H1 (cell line): ENCODE data around the gene MOV10L1.

ENCODE experiments used
- CBX5 ChIP-seq: fragments of 300-800, 300-1000 bp; sonication (generic); IDR thresholded peaks from 2 replicates; pipeline ENCODE4 v1.7.1; 2016; ENCODE audit warnings: antibody characterized with exemption, low read length, low read depth
- NRF1 ChIP-seq: IDR thresholded peaks from 2 replicates; pipeline ENCODE4 v1.6.1; 2011; ENCODE audit warnings: mild to moderate bottlenecking, low read depth, low read length, improper control_type of control experiment
- PHF8 ChIP-seq: fragments of 200-600 bp; sonication (generic); conservative IDR thresholded peaks from 2 replicates; pipeline ENCODE4 v1.7.1; 2012; ENCODE audit warnings: low read depth, mild to moderate bottlenecking, inconsistent platforms, low read length, moderate library complexity
- POLR2A ChIP-seq, 2 experiments: IDR thresholded peaks; 1 replicate in 1 of 2; 2 replicates in 1 of 2; pipeline ENCODE4 v1.6.1; 2011; ENCODE audit warnings: low read depth in 2 of 2, low read length in 2 of 2, mild to moderate bottlenecking in 2 of 2; ENCODE audit errors: control extremely low read depth in 1 of 2
- YY1 ChIP-seq: IDR thresholded peaks from 2 replicates; pipeline ENCODE4 v1.6.1; 2011; ENCODE audit warnings: low read depth, mild to moderate bottlenecking, low read length
- TF ChIP-seq, protein P1 (sequence below), 3 experiments: IDR thresholded peaks; 1 replicate in 2 of 3; 2 replicates in 1 of 3; pipeline versions ENCODE4 v1.5.1 to v1.6.1; 2011; ENCODE audit warnings: low read length in 3 of 3, mild to moderate bottlenecking in 3 of 3, inconsistent platforms in 2 of 3, low read depth in 1 of 3, moderate library complexity in 1 of 3; ENCODE audit not compliant: insufficient read depth in 1 of 3; ENCODE audit errors: control extremely low read depth in 1 of 3

DNA sequence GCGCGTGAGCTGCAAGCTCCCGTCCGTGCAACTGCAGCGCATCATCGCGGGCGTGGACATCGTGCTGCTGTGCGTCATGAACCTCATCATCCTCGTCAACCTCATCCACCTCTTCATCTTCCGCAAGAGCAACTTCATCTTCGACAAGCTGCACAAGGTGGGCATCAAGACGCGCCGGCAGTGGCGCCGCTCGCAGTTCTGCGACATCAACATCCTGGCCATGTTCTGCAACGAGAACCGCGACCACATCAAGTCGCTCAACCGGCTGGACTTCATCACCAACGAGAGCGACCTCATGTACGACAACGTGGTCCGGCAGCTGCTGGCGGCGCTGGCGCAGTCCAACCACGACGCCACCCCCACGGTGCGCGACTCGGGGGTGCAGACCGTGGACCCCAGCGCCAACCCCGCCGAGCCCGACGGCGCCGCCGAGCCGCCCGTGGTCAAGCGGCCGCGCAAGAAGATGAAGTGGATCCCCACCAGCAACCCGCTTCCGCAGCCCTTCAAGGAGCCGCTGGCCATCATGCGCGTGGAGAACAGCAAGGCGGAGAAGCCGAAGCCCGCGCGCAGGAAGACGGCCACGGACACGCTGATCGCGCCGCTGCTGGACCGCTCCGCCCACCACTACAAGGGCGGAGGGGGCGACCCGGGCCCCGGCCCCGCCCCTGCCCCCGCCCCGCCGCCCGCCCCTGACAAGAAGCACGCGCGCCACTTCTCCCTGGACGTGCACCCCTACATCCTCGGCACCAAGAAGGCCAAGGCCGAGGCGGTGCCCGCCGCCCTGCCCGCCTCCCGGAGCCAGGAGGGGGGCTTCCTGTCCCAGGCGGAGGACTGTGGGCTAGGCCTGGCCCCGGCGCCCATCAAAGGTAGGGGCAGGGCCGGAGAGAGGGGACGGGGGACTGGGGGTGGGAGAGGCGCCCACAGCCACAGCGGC, 88.0 kb downstream of the MOV10L1 start:
- TF ChIP-seq, protein P1, sequence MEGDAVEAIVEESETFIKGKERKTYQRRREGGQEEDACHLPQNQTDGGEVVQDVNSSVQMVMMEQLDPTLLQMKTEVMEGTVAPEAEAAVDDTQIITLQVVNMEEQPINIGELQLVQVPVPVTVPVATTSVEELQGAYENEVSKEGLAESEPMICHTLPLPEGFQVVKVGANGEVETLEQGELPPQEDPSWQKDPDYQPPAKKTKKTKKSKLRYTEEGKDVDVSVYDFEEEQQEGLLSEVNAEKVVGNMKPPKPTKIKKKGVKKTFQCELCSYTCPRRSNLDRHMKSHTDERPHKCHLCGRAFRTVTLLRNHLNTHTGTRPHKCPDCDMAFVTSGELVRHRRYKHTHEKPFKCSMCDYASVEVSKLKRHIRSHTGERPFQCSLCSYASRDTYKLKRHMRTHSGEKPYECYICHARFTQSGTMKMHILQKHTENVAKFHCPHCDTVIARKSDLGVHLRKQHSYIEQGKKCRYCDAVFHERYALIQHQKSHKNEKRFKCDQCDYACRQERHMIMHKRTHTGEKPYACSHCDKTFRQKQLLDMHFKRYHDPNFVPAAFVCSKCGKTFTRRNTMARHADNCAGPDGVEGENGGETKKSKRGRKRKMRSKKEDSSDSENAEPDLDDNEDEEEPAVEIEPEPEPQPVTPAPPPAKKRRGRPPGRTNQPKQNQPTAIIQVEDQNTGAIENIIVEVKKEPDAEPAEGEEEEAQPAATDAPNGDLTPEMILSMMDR (IDR thresholded peaks at IDR 0.05; ENCODE audit: control extremely low read depth in 1 of 3, insufficient read depth in 1 of 3, low read depth in 1 of 3, low read length in 3 of 3), result no peak
- no peak for TF ChIP-seq PHF8
- no peak for TF ChIP-seq YY1
- no peak for TF ChIP-seq CBX5
- TF ChIP-seq POLR2A (IDR thresholded peaks at IDR 0.05; ENCODE audit: control extremely low read depth in 1 of 2, low read depth in 2 of 2, low read length in 2 of 2), result no peak
- no peak for TF ChIP-seq NRF1
